A204.1 (cell line): ENCODE results near the gene RBM14.
"Not testable (repeated sequence)": the region's sequence is repeated elsewhere in the genome, so short reads cannot be mapped to it uniquely, and the experiment has no call there.

ENCODE experiments used
- FAIRE-seq: peaks from 2 replicates; lab custom pipeline; 2012; peaks lifted over from hg19 to GRCh38; lab: Jason Lieb, UNC

RBM14 gene

GRCh38 chr11:66600219-66600618, 16.2 kb upstream of the RBM14 start:
- FAIRE-seq: no peak

DNA sequence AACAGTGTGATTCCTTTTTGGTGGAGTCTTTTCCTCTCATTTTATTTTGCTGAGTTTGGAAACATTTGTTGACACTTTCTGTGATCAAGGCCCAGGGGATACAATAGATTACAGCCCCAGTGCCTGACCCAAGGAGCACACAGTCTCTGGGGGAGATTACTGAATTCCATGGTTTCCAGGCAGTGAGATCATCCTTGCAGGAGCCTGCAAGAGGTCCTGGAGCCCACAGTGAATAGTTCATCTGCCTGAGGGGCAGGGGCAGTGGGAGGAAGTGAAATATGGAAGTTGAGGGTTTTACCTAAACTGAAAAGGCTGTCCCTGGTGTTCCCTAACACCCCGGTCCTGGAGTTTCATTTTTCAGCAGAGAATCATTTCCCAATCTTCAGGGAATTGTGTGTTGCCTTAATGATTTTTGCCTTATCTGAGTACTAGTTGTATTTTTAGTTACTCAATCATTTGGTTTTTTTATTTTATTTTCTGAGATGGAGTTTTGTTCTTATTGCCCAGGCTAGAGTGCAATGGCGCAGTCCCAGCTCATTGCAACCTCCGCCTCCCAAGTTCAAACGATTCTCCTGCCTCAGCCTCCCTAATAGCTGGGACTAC, 15.7 kb upstream of the RBM14 start:
- FAIRE-seq: no peak

GRCh38 chr11:66603072-66603471, 13.4 kb upstream of the RBM14 start:
- FAIRE-seq: no peak

GRCh38 chr11:66604155-66604554, 12.3 kb upstream of the RBM14 start:
- no peak for FAIRE-seq

- not testable (repeated sequence) for FAIRE-seq
Observed at GRCh38 chr11:66606608-66607007, 9.8 kb upstream of the RBM14 start.

DNA sequence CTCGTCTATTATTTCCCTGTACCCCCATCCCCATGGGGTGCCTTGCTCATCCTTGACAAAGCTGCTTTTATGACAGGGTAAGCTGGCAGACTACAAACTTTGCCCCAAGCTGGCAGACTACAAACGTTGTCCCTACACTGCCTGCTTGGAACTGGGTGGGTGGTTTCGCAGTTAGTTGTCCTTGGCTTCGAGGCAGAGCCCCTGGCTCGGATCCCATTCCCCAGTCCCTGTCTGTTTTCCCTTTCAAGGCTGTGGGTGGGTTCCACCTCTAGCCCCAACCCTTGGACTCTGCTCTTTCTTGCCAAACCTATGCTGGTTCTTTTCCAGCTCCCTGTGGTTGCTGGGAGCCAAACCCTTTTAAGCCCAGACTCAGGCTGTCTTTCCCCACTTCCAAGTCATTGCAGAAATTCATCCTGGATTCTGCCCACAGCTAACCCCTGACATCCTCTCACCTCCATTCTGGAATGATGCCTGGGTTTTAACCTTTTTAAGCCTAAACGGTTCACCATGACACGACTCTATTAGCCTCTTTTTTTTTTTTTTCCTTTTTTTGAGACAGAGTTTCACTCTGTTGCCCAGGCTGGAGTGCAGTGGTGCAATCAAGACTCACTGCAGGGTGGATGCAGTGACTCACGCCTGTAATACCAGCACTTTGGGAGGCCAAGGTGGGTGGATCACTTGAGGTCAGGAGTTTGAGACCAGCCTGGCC, 9.2 kb upstream of the RBM14 start:
- FAIRE-seq: no peak

GRCh38 chr11:66609721-66610617, 6.5 kb upstream of the RBM14 start:
- no peak for FAIRE-seq

- no peak for FAIRE-seq
Observed at GRCh38 chr11:66612458-66612857, 4.0 kb upstream of the RBM14 start.

GRCh38 chr11:66614073-66614472, 2.4 kb upstream of the RBM14 start:
- FAIRE-seq: no peak

GRCh38 chr11:66617155-66617834, 865 bp downstream of the RBM14 start:
- FAIRE-seq: no peak

GRCh38 chr11:66619080-66619554, 2.7 kb downstream of the RBM14 start:
- FAIRE-seq: no peak

GRCh38 chr11:66624450-66624849, 8.0 kb downstream of the RBM14 start:
- no peak for FAIRE-seq

- FAIRE-seq: no peak
Observed at GRCh38 chr11:66625041-66625751, 8.8 kb downstream of the RBM14 start.

DNA sequence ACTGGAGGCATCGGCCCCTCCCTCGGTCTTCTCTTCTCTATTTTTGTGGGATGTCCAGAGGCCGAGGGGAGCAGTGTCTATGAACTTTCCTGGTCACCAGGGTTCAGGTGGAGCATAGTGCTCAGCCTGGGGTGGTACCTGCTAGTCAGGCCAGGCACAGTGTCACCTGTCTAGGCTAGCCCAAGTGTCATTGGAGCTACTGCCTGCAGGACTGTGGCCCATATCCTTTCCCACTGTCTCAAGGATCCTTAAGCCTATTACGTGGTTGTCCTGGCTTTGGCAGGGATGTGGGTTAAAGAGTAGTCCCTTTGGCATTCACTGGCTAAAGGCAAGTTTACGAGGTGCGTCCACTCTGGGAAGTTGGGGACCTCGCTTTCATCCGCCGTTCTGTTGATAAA, 9.3 kb downstream of the RBM14 start:
- FAIRE-seq: no peak

DNA sequence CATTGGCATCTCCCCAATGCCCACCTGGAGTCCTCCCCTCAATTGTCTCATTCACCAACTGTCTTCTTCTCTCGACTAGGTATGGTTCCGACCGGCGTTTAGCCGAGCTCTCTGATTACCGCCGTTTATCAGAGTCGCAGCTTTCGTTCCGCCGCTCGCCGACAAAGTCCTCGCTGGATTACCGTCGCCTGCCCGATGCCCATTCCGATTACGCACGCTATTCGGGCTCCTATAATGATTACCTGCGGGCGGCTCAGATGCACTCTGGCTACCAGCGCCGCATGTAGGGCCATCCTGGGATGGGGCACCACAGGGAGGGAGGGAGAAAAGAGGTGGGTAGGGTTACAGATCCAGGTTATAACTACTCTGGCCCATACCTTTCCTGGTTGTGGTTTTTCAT, 10.0 kb downstream of the RBM14 start:
- FAIRE-seq: no peak

GRCh38 chr11:66626926-66627325, 10.5 kb downstream of the RBM14 start:
- FAIRE-seq: no peak

GRCh38 chr11:66628061-66628603, 11.7 kb downstream of the RBM14 start:
- no peak for FAIRE-seq

- FAIRE-seq: no peak
Observed at GRCh38 chr11:66629356-66629755, 12.9 kb downstream of the RBM14 start.

DNA sequence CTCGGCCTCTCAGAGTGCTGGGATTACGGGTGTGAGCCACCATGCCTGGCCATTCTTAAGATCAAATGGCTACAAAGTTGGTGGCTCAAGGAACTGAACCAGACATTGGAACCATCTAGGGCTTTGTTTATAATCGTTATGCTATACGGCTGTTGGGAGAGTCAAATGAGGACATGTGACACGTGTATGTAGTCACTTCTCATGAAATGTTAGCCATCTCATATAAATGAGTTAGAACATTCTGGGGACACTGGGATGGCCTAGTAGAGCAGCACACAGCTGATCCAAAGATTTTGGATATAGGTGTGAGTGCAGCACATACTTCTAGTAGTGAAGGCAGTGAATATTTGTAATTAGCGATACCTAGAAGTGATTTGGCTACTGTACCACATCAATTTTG, 15.5 kb downstream of the RBM14 start:
- no peak for FAIRE-seq

- no peak for FAIRE-seq
Observed at GRCh38 chr11:66632952-66633351, 16.5 kb downstream of the RBM14 start.

GRCh38 chr11:66636411-66636810, 20.0 kb downstream of the RBM14 start:
- no peak for FAIRE-seq
